Smooth muscle cell (in vitro differentiated cells): ENCODE results near the gene RET. TPM values are rescaled to one million over a fixed set of nuclear protein-coding genes. Genes with fewer than 3 reads are reported as not detected.
A peak's percentile ranks its signal among the peaks of the same experiment; 100 is the strongest.

Experiments used
- DNase-seq: peaks from one replicate; lab custom pipeline; 2025; ENCODE audit not compliant: unreplicated experiment; lab: John Stamatoyannopoulos, UW
- H2AFZ ChIP-seq: fragments of 200-600 bp; sonication (generic); 2 replicates; pipeline ENCODE4 v1.6.0; 2016; ENCODE audit warnings: antibody characterized with exemption, low read depth, mild to moderate bottlenecking
- H3F3A ChIP-seq: fragments of 200-600 bp; sonication (generic); 2 replicates; pipeline ENCODE4 v1.6.0; 2017; ENCODE audit warnings: antibody characterized with exemption, low read depth
- H3K27ac ChIP-seq: fragments of 200-600 bp; sonication (generic); 2 replicates; pipeline ENCODE4 v1.5.1; 2016; ENCODE audit warnings: low read depth, mild to moderate bottlenecking
- H3K27me3 ChIP-seq: fragments of 200-600 bp; sonication (generic); 2 replicates; pipeline ENCODE4 v1.6.1; 2016; ENCODE audit warnings: low read depth, mild to moderate bottlenecking
- H3K36me3 ChIP-seq: fragments of 200-600 bp; sonication (generic); 2 replicates; pipeline ENCODE4 v1.5.1; 2016; ENCODE audit warnings: low read depth
- H3K4me1 ChIP-seq: fragments of 200-600 bp; sonication (generic); 2 replicates; pipeline ENCODE4 v1.5.1; 2016; ENCODE audit warnings: low read depth
- H3K4me2 ChIP-seq: fragments of 200-600 bp; sonication (generic); 2 replicates; pipeline ENCODE4 v1.6.0; 2016; ENCODE audit warnings: mild to moderate bottlenecking
- H3K4me3 ChIP-seq: fragments of 200-600 bp; sonication (generic); 2 replicates; pipeline ENCODE4 v1.5.1; 2016; ENCODE audit warnings: mild to moderate bottlenecking
- H3K79me2 ChIP-seq: fragments of 200-600 bp; sonication (generic); 2 replicates; pipeline ENCODE4 v1.6.0; 2016; ENCODE audit warnings: low read depth, mild to moderate bottlenecking
- H3K9ac ChIP-seq: fragments of 200-600 bp; sonication (generic); 2 replicates; pipeline ENCODE4 v1.6.0; 2016; ENCODE audit warnings: low read depth
- H3K9me3 ChIP-seq: fragments of 200-600 bp; sonication (generic); replicated peaks from 2 replicates; pipeline ENCODE4 v1.5.1; 2016; ENCODE audit warnings: low read depth
- H4K20me1 ChIP-seq: fragments of 200-600 bp; sonication (generic); 2 replicates; pipeline ENCODE4 v1.6.0; 2016; ENCODE audit warnings: low read depth
- WGBS: methylation state at CpG from one replicate; pipeline ENCODE4 v1.1.7; 2016; ENCODE audit warnings: low lambda C conversion rate; 5-methylcytosine and 5-hydroxymethylcytosine counted together
- polyA plus RNA-seq: library from polyadenylated mRNA; unstranded; fragments of >200 nt; fragmentation: Nextera tagmentation; extraction: Ambion mirVana; gene quantifications from 2 replicates; pipeline ENCODE4 v1.2.1, GENCODE V29; 2016
- total RNA-seq: library from RNA; depleted of rRNA; stranded (reverse); fragments of >200 nt; gene quantifications from 2 replicates; pipeline ENCODE4 v1.2.3, GENCODE V29; 2014
- TF ChIP-seq, protein P1 (sequence below): fragments of 200-600 bp; sonication (generic); IDR thresholded peaks from 2 replicates; pipeline ENCODE4 v1.5.1; 2017; ENCODE audit warnings: borderline replicate concordance, mild to moderate bottlenecking, antibody characterized with exemption; ENCODE audit not compliant: insufficient read depth, poor library complexity, severe bottlenecking

RET gene
- total and polyA plus RNA-seq, 2 experiments from 2014 or later, result 0.70 to 0.94 TPM

DNA sequence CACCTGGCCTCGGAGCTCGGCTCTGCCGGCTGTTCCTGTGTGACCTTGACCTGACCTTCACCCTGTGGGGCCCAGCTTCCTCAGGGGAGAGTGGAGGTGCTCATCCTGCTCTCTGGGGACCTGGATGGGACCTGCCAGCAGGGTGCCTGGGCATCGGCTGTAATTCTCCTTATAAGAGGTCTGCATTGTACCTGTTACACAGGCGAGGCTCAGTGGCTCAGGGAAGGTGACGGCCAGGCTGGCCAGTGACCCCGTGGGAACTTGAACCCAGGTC is 29.0 kb downstream of the RET start:
- no peak overlapping the region for H2AFZ ChIP-seq
- no peaks in the 10 kb centered on the region for H4K20me1 ChIP-seq
- peaks cover 12% of the 10 kb centered on the region for H3K27me3 ChIP-seq
- 72% methylated on average over 7 of the region's 7 CpGs for WGBS
- H3K36me3 ChIP-seq, result no peaks in the 10 kb centered on the region
- no peaks in the 10 kb centered on the region for H3K79me2 ChIP-seq
- H3K9me3 ChIP-seq, result no peaks in the 10 kb centered on the region
- no peaks in the 10 kb centered on the region for H3K4me1 ChIP-seq
- no peak overlapping the region for H3K4me3 ChIP-seq
- no peak for DNase-seq
- no peaks in the 10 kb centered on the region for H3F3A ChIP-seq
- no peak overlapping the region for H3K9ac ChIP-seq
- peak overlapping the region; percentile 84 for H3K4me2 ChIP-seq
- TF ChIP-seq, protein P1, sequence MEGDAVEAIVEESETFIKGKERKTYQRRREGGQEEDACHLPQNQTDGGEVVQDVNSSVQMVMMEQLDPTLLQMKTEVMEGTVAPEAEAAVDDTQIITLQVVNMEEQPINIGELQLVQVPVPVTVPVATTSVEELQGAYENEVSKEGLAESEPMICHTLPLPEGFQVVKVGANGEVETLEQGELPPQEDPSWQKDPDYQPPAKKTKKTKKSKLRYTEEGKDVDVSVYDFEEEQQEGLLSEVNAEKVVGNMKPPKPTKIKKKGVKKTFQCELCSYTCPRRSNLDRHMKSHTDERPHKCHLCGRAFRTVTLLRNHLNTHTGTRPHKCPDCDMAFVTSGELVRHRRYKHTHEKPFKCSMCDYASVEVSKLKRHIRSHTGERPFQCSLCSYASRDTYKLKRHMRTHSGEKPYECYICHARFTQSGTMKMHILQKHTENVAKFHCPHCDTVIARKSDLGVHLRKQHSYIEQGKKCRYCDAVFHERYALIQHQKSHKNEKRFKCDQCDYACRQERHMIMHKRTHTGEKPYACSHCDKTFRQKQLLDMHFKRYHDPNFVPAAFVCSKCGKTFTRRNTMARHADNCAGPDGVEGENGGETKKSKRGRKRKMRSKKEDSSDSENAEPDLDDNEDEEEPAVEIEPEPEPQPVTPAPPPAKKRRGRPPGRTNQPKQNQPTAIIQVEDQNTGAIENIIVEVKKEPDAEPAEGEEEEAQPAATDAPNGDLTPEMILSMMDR, result no peak
- no peak overlapping the region for H3K27ac ChIP-seq

DNA sequence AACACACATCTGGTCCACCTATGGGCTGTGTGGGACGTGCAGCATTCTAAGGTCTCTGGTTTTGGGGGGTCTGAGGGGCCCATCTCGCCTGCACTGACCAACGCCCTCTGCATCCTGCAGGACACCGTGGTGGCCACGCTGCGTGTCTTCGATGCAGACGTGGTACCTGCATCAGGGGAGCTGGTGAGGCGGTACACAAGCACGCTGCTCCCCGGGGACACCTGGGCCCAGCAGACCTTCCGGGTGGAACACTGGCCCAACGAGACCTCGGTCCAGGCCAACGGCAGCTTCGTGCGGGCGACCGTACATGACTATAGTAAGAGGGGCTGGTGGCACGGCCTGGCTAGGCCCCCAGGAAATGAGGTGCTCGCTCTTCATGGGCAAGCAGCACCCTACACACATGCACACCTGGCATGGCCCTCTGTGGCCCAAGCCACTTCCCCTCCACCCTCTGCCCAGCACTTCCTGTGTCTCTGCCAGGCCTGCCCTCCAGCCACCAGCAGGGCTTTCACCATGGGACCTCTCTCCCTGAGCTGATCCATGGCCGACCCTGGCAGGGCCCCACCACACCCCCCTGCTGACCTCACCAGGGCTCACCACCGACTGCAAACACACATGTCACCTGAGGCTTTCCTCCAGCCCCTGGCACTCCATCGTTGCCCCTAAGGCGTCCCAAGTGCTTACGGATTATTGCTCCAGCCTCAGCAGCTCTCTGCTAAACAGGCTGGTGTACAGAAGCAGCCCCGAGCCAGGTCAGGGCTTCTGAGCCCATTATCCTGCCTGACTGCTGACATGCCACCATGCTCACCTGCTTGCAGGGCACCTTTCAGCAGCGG is 29.6 kb downstream of the RET start:
- Histone ChIP-seq H4K20me1 (no peaks in the 10 kb centered on the region), H3F3A (no peaks in the 10 kb centered on the region), H3K4me2 (no peak overlapping the region), H3K9ac (no peak overlapping the region), H3K9me3 (no peaks in the 10 kb centered on the region), H3K27ac (no peak overlapping the region), H3K27me3 (peaks cover 12% of the 10 kb centered on the region), H2AFZ (no peak overlapping the region), H3K79me2 (no peaks in the 10 kb centered on the region), H3K36me3 (no peaks in the 10 kb centered on the region), H3K4me3 (no peak overlapping the region), H3K4me1 (no peaks in the 10 kb centered on the region)
- WGBS, result 91% methylated on average over 28 of the region's 28 CpGs
- TF ChIP-seq, protein P1, result no peak
- no peak for DNase-seq

DNA sequence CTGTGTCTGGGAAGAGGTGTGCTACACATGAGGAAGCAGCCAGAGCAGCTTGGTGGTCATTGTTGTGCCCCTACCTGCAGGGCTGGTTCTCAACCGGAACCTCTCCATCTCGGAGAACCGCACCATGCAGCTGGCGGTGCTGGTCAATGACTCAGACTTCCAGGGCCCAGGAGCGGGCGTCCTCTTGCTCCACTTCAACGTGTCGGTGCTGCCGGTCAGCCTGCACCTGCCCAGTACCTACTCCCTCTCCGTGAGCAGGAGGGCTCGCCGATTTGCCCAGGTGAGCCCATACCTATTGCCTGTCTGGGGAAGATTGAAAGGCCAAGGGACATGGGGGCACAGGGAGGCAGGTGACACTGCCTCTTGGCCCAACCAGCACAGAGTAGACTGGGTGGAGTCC is 32.1 kb downstream of the RET start:
- no peak overlapping the region for H2AFZ ChIP-seq
- H3K4me2 ChIP-seq, result no peak overlapping the region
- TF ChIP-seq, protein P1, result no peak
- H3K4me1 ChIP-seq, result no peaks in the 10 kb centered on the region
- 94% methylated on average over 12 of the region's 12 CpGs for WGBS
- H3K79me2 ChIP-seq, result no peaks in the 10 kb centered on the region
- no peaks in the 10 kb centered on the region for H3K9me3 ChIP-seq
- no peaks in the 10 kb centered on the region for H3F3A ChIP-seq
- DNase-seq, result no peak
- no peak overlapping the region for H3K4me3 ChIP-seq
- H4K20me1 ChIP-seq, result no peaks in the 10 kb centered on the region
- no peak overlapping the region for H3K9ac ChIP-seq
- no peak overlapping the region for H3K27ac ChIP-seq
- H3K36me3 ChIP-seq, result no peaks in the 10 kb centered on the region
- no peaks in the 10 kb centered on the region for H3K27me3 ChIP-seq
